ENCODE measurements around the gene SDK2. TPM values are rescaled to one million over a fixed set of nuclear protein-coding genes. Genes with fewer than 3 reads are reported as not detected.

The SDK2 gene
- total RNA-seq, 1 donor from 2014 or later: 1.0 TPM

DNA sequence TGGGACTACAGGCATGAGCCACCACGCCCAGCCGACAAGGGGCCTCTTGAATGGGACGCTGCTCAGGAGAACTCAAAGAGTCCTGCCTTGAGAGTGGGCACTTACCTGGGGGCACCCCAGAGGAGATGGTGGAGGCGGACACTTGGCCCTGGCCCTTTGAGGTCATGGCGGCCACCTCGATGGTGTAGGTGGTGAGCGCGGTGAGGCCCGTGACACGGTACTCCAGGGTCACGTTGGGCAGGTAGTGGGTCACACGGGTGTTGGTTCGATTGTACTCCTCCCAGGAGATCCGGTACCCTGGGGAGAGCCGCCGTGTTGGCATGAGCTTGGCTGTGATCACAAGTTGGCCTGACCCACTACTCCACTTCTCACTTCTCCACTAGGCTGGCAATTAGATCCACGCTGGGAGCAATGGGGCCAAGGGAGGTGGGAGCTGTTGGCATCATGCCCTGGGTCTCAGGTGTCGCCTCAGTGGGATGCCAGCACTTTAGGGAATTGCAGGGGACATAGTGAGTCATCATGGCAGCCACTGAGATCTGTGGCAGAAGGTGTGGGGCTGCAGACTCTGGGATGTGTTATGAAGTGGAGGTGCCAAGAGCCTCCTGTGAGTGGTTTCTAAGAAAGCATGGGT is 243.2 kb downstream of the SDK2 start:
- no peak for ATAC-seq (ENCODE audit: poor library complexity)
- intact Hi-C loops (cut with DNase I): no loop called here
- DNase-seq: peak; percentile 17

DNA sequence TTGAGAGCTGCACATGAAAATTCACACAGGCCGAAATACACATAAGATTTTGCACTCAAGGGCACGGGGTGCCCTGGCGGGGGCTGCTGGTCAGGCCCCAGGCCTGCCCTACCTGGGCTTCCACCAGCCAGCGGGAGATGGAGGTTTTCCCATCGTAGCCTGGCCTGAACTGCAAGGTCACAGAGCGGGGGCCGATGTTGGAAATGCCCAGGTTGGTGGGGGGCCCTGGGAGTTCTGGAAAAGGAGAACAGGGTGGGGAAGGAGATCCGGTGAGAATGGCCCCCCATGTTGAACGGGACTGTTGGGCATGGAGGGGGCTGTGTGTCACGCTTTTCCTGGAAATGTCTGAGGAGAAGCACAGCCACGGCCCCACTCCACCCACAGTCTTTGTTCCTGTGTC is 245.2 kb downstream of the SDK2 start:
- no peak for ATAC-seq (ENCODE audit: poor library complexity)
- intact Hi-C loops (cut with DNase I): no loop called here
- peak; percentile 11 for DNase-seq

- DNase-seq (peak; percentile 17), ATAC-seq (ENCODE audit: poor library complexity) (no peak)
- intact Hi-C loops (cut with DNase I): no loop called here
These were observed 246.2 kb downstream of the SDK2 start for GRCh38 chr17:73397856-73398540.

DNA sequence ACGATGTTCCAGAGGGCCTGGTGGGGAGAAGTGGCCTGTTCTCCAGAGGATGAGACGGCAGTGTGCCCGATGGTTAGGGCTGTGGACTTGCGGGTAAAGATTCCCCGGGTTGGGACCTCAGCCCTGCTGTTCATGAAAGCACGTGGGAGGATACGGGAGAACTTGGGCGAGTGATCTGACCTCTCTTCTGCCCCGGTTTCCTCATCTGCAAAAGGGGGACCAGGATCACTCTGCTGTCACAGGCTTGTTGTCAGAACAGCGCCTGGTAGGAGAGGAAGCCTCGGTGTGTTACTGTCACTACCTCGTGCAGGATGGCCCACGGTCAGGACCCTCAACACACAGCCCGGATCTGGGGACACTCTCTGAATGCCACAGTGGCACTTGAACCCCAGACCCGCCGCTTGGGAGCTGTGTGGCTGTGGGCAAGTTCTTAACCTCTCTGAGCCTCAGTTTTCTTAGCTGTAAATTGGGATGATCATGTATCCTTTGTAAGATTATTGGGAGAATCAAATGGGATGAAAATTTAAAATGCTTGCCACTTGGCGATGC is 246.9 kb downstream of the SDK2 start:
- DNase-seq (no peak), ATAC-seq (ENCODE audit: poor library complexity) (no peak)
- intact Hi-C loops (cut with DNase I): no loop called here

DNA sequence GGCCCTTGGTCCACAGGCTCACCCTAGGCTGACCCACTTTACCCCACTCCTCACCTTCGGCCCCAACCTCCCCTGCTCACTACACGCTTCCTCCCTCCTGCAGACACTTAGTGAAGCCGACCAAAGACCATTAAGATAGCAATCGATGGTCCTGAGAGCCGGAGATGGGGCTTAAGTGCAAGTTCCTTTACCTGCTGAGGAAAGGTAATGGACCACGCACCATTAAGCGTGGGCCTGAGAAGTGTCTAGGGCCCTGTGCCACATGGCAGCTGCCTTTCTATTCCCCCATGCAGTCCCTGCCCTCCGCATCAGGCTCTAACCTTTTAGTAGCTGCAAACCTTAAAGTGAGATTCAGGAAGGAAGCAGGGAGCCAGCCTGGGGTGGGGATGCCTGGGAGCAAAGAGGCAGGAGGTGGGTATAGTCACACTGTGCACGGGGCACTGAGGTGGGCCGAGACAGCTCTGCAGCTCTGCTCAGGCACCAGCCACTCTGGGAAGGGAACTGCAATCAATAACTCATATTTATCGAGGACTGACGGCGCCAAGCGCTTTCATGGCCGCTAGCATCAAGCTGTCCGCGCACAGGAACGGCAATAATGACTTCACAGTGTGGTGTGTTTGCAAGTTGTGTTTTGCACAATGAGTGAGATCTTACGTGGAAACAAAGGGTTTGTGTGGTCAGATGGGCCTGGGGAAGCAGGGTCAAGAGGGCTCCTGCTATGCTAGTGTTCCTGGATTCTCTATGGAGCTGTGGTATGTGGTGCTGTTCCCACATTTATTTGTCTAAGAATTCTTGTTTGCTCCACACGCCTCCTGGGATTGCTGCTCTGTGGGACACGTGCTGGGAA is 247.6 kb downstream of the SDK2 start:
- intact Hi-C loops (cut with DNase I): no loop called here
- ATAC-seq (ENCODE audit: poor library complexity) (no peak), DNase-seq (no peak)

DNA sequence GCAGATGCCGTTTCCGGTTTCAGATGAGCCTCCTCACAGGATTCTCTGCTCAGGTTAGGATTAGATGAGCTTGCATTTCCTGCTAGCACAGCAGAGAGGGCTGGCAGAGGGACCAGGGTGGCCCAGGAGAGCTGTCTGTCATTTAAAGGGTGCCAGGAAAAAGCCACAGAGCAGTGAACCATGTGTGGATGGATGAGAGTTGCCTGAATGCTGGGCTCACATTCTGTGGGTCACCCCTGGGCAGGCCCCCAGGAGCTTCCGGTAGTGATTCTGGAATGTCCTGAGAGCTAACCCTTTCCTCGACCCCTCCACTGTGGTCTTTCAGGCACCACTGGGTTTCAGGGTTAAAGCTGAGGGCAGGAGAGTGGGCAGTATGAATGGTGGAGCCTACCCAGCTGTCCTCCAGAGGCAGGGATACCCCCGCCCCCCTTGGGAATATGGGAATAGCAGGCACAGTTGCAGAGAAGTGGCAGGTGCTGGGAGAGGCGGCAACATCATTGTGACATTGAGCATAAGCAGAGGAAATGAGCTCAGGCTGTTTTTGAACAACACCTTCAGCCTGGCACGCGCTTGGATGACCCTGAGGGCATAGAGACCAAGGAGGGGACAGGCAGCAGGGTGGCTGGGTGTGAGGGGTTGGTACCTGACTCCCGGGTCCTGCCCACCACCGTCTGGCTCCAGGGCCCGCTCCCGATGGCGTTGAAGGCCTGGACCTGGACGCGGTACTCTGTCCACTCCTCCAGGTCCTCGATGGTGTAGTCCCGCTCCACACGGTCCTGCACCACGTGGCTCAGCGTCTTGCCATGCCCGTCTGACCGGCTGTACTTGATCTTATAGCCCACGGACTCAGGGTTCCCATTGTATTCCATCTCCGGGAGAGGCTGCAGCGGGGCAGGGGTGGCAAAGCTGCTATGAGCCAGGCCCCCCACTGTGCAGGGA is 249.5 kb downstream of the SDK2 start:
- no peak for ATAC-seq (ENCODE audit: poor library complexity)
- intact Hi-C loops (cut with DNase I): no loop called here
- no peak for DNase-seq

GRCh38 chr17:73393962-73394361 is 250.3 kb downstream of the SDK2 start:
- DNase-seq: no peak
- intact Hi-C loops (cut with DNase I): no loop called here
- ATAC-seq (ENCODE audit: poor library complexity): no peak

DNA sequence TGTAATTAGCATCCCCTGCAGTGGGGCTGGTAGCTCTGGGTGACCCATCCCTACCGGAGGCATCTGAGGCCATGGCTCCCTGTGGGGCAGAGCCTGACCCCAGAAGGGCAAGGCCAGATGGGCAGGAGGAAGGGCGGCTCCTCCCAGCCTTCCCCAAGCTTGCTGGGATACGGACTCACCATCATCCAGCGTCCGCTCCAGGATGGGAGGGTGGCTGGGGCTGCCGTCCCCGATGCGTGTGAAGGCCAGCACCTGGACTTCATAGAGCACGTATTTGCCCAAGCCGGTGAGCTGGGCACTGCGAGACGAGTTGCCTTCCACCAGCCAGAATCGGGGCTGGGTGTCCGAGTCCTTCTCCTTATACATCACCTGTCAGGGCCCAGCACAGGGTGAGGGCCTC is 250.9 kb downstream of the SDK2 start:
- DNase-seq: no peak
- intact Hi-C loops (cut with DNase I): no loop called here
- no peak for ATAC-seq (ENCODE audit: poor library complexity)

GRCh38 chr17:73391331-73392265 is 252.6 kb downstream of the SDK2 start:
- intact Hi-C loops (cut with DNase I): no loop called here
- ATAC-seq (ENCODE audit: poor library complexity) (no peak), DNase-seq (no peak)

DNA sequence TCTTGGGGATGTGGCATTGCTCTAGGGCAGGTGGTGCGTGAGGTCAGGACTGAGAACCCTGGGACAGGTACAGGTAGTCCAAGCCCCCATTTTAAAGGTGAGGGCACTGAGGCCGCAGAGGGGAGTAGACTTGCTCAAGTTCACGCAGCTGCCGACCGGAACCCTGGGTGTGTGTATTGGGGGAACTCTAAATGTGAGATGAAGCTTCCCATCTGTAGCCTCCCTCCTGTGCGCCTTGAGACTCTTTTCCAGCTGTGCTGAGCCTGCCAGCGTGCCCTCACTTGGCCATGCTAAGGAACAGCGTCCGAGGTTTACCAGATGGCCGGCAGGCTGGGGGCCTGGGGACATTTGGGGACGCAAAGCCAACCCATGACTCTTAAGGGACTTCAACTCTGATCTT is 253.4 kb downstream of the SDK2 start:
- ATAC-seq (ENCODE audit: poor library complexity): no peak
- intact Hi-C loops (cut with DNase I): no loop called here
- DNase-seq: no peak

- no peak for DNase-seq
- intact Hi-C loops (cut with DNase I): no loop called here
- no peak for ATAC-seq (ENCODE audit: poor library complexity)
These were observed 254.0 kb downstream of the SDK2 start for GRCh38 chr17:73390221-73390620.

GRCh38 chr17:73389411-73389810 is 254.8 kb downstream of the SDK2 start:
- intact Hi-C loops (cut with DNase I): no loop called here
- DNase-seq (no peak), ATAC-seq (ENCODE audit: poor library complexity) (no peak)

- ATAC-seq (ENCODE audit: poor library complexity) (no peak), DNase-seq (no peak)
- intact Hi-C loops (cut with DNase I): no loop called here
These were observed 255.7 kb downstream of the SDK2 start for GRCh38 chr17:73388578-73388905.

- ATAC-seq (ENCODE audit: poor library complexity) (no peak), DNase-seq (no peak)
- intact Hi-C loops (cut with DNase I): no loop called here
These were observed 256.3 kb downstream of the SDK2 start for GRCh38 chr17:73387746-73388577.

DNA sequence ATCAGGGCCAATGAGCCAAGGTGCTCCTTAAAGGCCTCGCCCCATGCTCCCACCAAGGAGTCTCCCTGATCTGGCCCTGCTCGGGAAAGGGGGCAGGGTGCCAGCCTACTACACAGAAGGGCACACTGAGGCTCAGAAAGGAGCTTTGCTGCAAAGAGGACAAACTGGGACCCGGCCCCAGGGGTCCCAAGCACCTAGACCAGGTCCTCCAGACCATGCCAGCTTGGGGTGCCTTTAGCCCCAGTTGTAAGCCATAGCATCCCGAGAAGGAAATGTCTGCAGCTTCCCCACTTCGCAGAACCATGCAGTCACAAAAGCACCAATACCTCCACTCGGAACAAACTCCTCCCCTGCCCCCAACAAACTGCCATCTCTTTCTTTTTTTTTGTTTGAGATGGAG is 257.7 kb downstream of the SDK2 start:
- DNase-seq (no peak), ATAC-seq (ENCODE audit: poor library complexity) (no peak)
- intact Hi-C loops (cut with DNase I): no loop called here

DNA sequence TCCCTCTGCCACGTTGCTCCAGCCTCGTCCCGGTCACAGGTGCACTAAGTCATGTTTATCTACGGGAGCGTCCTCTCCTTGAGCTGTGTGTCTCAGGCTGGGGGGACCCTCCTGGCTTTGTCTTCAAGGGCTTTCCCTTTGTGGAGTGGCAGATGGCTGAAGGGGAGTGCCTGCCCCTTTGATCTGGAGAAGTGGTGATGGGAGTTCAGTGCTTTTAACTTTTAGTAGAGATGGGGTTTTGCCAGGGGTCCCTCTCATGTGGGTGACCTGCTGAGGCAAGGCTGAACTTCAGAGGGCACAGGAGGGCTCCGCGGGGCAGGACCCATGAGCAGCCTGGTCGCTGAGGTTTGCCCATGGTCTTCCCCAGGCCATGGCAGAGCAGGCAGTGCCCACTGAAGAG is 259.3 kb downstream of the SDK2 start:
- intact Hi-C loops (cut with DNase I): no loop called here
- DNase-seq (no peak), ATAC-seq (ENCODE audit: poor library complexity) (no peak)
